Bronchial epithelial cell (primary cell): ENCODE data around the gene MMP15. TPM values are rescaled to one million over a fixed set of nuclear protein-coding genes. Genes with fewer than 3 reads are reported as not detected.
"Not testable (repeated sequence)": the region's sequence is repeated elsewhere in the genome, so short reads cannot be mapped to it uniquely, and the experiment has no call there.

ENCODE experiments used
- DNase-seq: peaks from one replicate; pipeline ENCODE4 v3.0.0-alpha.2; 2010; ENCODE audit warnings: low read depth
- FAIRE-seq: peaks from 2 replicates; lab custom pipeline; 2011; peaks lifted over from hg19 to GRCh38; lab: Jason Lieb, UNC
- H3K27me3 ChIP-seq: 2 replicates; pipeline ENCODE4 v1.5.1; 2011; ENCODE audit warnings: low read length; ENCODE audit not compliant: control insufficient read depth, insufficient read depth
- H3K36me3 ChIP-seq: 2 replicates; pipeline ENCODE4 v1.5.1; 2011; ENCODE audit warnings: low read length; ENCODE audit not compliant: control insufficient read depth, insufficient read depth
- H3K4me3 ChIP-seq: 2 replicates; pipeline ENCODE4 v1.5.1; 2011; ENCODE audit warnings: mild to moderate bottlenecking, low read depth, low read length, control low read depth
- CTCF ChIP-seq: IDR thresholded peaks from 2 replicates; pipeline ENCODE4 v1.5.1; 2011; ENCODE audit warnings: mild to moderate bottlenecking, moderate library complexity, low read length, control low read depth, inconsistent platforms; ENCODE audit not compliant: insufficient read depth, severe bottlenecking
- total RNA-seq: library from RNA; depleted of rRNA; stranded (reverse); fragments of >200 nt; gene quantifications from 2 replicates; pipeline ENCODE4 v1.2.1, GENCODE V29; 2014

MMP15 gene
- total RNA-seq, 1 donor from 2014 or later = 8.4 TPM

DNA sequence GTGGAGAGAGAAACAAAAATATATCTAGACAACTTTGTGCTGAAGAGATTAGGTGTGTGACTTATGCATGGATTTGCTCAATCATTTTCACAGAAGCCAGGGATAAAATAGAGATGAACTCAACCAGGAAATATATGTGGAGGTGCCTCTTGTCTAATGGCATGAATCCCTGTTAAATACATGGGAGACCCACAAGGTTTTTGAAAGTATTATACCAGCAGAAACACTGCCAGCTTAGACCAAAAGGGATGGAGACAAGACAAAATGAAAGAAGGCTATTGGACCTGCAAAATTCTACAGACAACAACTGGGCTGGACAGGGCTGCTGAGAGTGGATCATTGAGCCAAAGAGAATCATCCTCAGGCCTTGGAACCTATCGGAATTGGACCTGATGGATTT lies 51.0 kb downstream of the MMP15 start:
- H3K4me3 ChIP-seq = no peak overlapping the region
- no peak for FAIRE-seq
- no peaks in the 10 kb centered on the region for H3K27me3 ChIP-seq
- no peak for TF ChIP-seq CTCF
- DNase-seq = no peak
- no peaks in the 10 kb centered on the region for H3K36me3 ChIP-seq

GRCh38 chr16:58077796-58078195 lies 52.2 kb downstream of the MMP15 start:
- Histone ChIP-seq H3K36me3 (no peaks in the 10 kb centered on the region), H3K27me3 (no peaks in the 10 kb centered on the region), H3K4me3 (no peak overlapping the region)
- TF ChIP-seq CTCF = no peak
- DNase-seq = no peak
- FAIRE-seq = no peak

- FAIRE-seq = not testable (repeated sequence)
Measured at GRCh38 chr16:58080657-58081056, 55.1 kb downstream of the MMP15 start.

GRCh38 chr16:58082381-58082780 lies 56.8 kb downstream of the MMP15 start:
- no peak for DNase-seq
- FAIRE-seq = no peak
- no peak for TF ChIP-seq CTCF
- H3K27me3 ChIP-seq = no peaks in the 10 kb centered on the region
- H3K4me3 ChIP-seq = no peak overlapping the region
- no peaks in the 10 kb centered on the region for H3K36me3 ChIP-seq

More at GRCh38 chr16:58080657-58081056, 55.1 kb downstream of the MMP15 start:
- H3K4me3 ChIP-seq, DNase-seq, H3K27me3 ChIP-seq, H3K36me3 ChIP-seq: not testable (repeated sequence)

- DNase-seq = no peak
- H3K27me3 ChIP-seq = no peaks in the 10 kb centered on the region
- H3K36me3 ChIP-seq = no peaks in the 10 kb centered on the region
- no peak for FAIRE-seq
- no peak for TF ChIP-seq CTCF
- no peak overlapping the region for H3K4me3 ChIP-seq
Measured at GRCh38 chr16:58084635-58085034, 59.1 kb downstream of the MMP15 start.

- TF ChIP-seq CTCF = no peak
- Histone ChIP-seq H3K4me3 (no peak overlapping the region), H3K36me3 (no peaks in the 10 kb centered on the region), H3K27me3 (no peaks in the 10 kb centered on the region)
- DNase-seq = no peak
- FAIRE-seq = no peak
Measured at GRCh38 chr16:58085171-58085570, 59.6 kb downstream of the MMP15 start.
